ENCODE data around the gene FMNL3. TPM values are rescaled to one million over a fixed set of nuclear protein-coding genes. Genes with fewer than 3 reads are reported as not detected.

FMNL3 gene
- total and polyA plus RNA-seq, 2 of the 8 experiments (the other 6 are each of a cell fraction or from before 2014, with no cell fraction given): 8.6 to 29.0 TPM

GRCh38 chr12:49673446-49674317 is 33.5 kb downstream of the FMNL3 start (continued):
- TF ChIP-seq MAFK (IDR thresholded peaks at IDR 0.05; ENCODE audit: low read depth, low read length): no peak
- TF ChIP-seq KDM4A (IDR thresholded peaks at IDR 0.05; ENCODE audit: low read depth, low read length, severe bottlenecking): no peak

Measured in H1 (cell line).